Activated CD8-positive, alpha-beta T cell treated with anti-CD3 and anti-CD28 coated beads for 36 hours (primary cell): ENCODE measurements around the gene FBXO15. TPM values are rescaled to one million over a fixed set of nuclear protein-coding genes. Genes with fewer than 3 reads are reported as not detected.

ENCODE experiments used
- ATAC-seq: fragments of 200-7000 bp; cut with Tn5 transposase; one replicate; pipeline ENCODE4 v1.10.0; 2021; ENCODE audit warnings: mild to moderate bottlenecking, moderate library complexity
- CTCF ChIA-PET: fragments of 350-600 bp; sonication (Branson Sonifier 250); formaldehyde crosslinking; loops from one replicate; lab custom pipeline; 2021; ENCODE audit warnings: antibody characterized with exemption; lab: Charles Lee
- POLR2A ChIA-PET: fragments of 350-600 bp; sonication (Branson Sonifier 250); formaldehyde crosslinking; loops from one replicate; lab custom pipeline; 2021; ENCODE audit warnings: antibody characterized with exemption; lab: Charles Lee
- DNase-seq: peaks from one replicate; pipeline ENCODE4 v3.0.0-alpha.2; 2020
- H3K27ac Mint-ChIP-seq: one replicate; pipeline ENCODE4 v1.8.0; 2021; ENCODE audit warnings: mild to moderate bottlenecking, mixed read lengths
- H3K27me3 Mint-ChIP-seq: one replicate; pipeline ENCODE4 v1.8.0; 2021; ENCODE audit warnings: mixed read lengths
- H3K36me3 Mint-ChIP-seq: one replicate; pipeline ENCODE4 v1.8.0; 2021; ENCODE audit warnings: low read depth, mixed read lengths
- H3K4me1 Mint-ChIP-seq: one replicate; pipeline ENCODE4 v1.8.0; 2021; ENCODE audit warnings: low read depth, mixed read lengths
- H3K4me3 Mint-ChIP-seq: one replicate; pipeline ENCODE4 v1.8.0; 2021; ENCODE audit warnings: mild to moderate bottlenecking, moderate library complexity, mixed read lengths
- H3K9me3 Mint-ChIP-seq: one replicate; pipeline ENCODE4 v1.8.0; 2021; ENCODE audit warnings: mixed read lengths
- CTCF ChIP-seq: fragments of 200-600 bp; IDR thresholded peaks from one replicate; pipeline ENCODE4 v1.8.0; 2022; ENCODE audit warnings: antibody characterized with exemption, mild to moderate bottlenecking
- intact Hi-C: fragments of 100-400 bp; cut with micrococcal nuclease; formaldehyde crosslinking; loops from one replicate; pipeline ENCODE4 v1.10.0; 2022
- total RNA-seq, 2 experiments: library from RNA; stranded (reverse); gene quantifications; one replicate each; pipeline ENCODE4 v1.2.3, GENCODE V29; 2021

Gene FBXO15
- total RNA-seq = 1 to 10 TPM; 2.1 TPM

- DNase-seq (peak; percentile 99), ATAC-seq (peak; percentile 87)
- ChIA-PET POLR2A (interaction anchor here (1.0 to 1.5 kb wide), 2 partner anchors 8 to 12 kb away, joined by 3 to 4 read pairs; no protein-coding TSS in a partner anchor), CTCF (no interaction called here)
- Mint-ChIP-seq H3K9me3 (no peaks in the 10 kb centered on the region), H3K36me3 (peaks cover 38% of the 10 kb centered on the region), H3K4me1 (peaks cover 43% of the 10 kb centered on the region), H3K27me3 (peaks cover 2% of the 10 kb centered on the region), H3K4me3 (peak within 1 kb of the TSS; percentile 98), H3K27ac (peak within 1 kb of the TSS; percentile 99)
- no peak for TF ChIP-seq CTCF
- intact Hi-C loops = loop anchor here (5.0 kb wide), 2 partner anchors 81 to 349 kb away; partner anchors contain the start of gene CNDP2
These were observed at the start of gene FBXO15, which contains the start of gene TIMM21 for GRCh38 chr18:74147779-74148542. TSS of gene FBXO15 (minus strand) at chr18:74147834. CDS start at chr18:74147785, 49 bp downstream. TSS of gene TIMM21 (plus strand) at chr18:74148523. CDS start at chr18:74148809, 286 bp downstream.

GRCh38 chr18:74196220-74197119 lies 48.8 kb upstream of the FBXO15 start:
- H3K27ac Mint-ChIP-seq = peak overlapping the region; percentile 79
- ATAC-seq (peak; percentile 99), DNase-seq (peak; percentile 65)
- ChIA-PET CTCF (interaction anchor here (0.6 to 5.3 kb wide), 12 partner anchors 10 to 355 kb away, joined by 3 to 49 read pairs (median 4); no protein-coding TSS in a partner anchor), POLR2A (no interaction called here)
- peaks cover 2% of the 10 kb centered on the region for H3K27me3 Mint-ChIP-seq
- H3K4me1 Mint-ChIP-seq = peaks cover 4% of the 10 kb centered on the region
- intact Hi-C loops = loop anchor here (1.0 to 5.0 kb wide), 3 partner anchors 146 to 356 kb away; no protein-coding TSS in a partner anchor
- H3K9me3 Mint-ChIP-seq = no peaks in the 10 kb centered on the region
- no peaks in the 10 kb centered on the region for H3K36me3 Mint-ChIP-seq
- peak; percentile 88 for TF ChIP-seq CTCF
- peak overlapping the region; percentile 75 for H3K4me3 Mint-ChIP-seq

- ChIA-PET CTCF (interaction anchor here (0.6 to 1.4 kb wide), 8 partner anchors 10 to 357 kb away, joined by 3 to 19 read pairs (median 3); no protein-coding TSS in a partner anchor), POLR2A (no interaction called here)
- TF ChIP-seq CTCF = no peak
- intact Hi-C loops = loop anchor here (5.0 kb wide), 1 partner anchor 298 kb away; no protein-coding TSS in a partner anchor
- no peak for ATAC-seq
- Mint-ChIP-seq H3K9me3 (no peaks in the 10 kb centered on the region), H3K4me3 (no peak overlapping the region), H3K27ac (no peak overlapping the region), H3K4me1 (peaks cover 4% of the 10 kb centered on the region), H3K27me3 (peaks cover 5% of the 10 kb centered on the region), H3K36me3 (no peaks in the 10 kb centered on the region)
- no peak for DNase-seq
These were observed 47.1 kb upstream of the FBXO15 start for GRCh38 chr18:74194691-74195090.

- no peak for TF ChIP-seq CTCF
- Mint-ChIP-seq H3K27me3 (peaks cover 7% of the 10 kb centered on the region), H3K4me3 (no peak overlapping the region), H3K9me3 (no peaks in the 10 kb centered on the region), H3K4me1 (peaks cover 4% of the 10 kb centered on the region), H3K36me3 (no peaks in the 10 kb centered on the region), H3K27ac (no peak overlapping the region)
- DNase-seq (no peak), ATAC-seq (no peak)
- ChIA-PET POLR2A (no interaction called here), CTCF (interaction anchor here (2.5 kb wide), 1 partner anchor 150 kb away, joined by 10 read pairs; no protein-coding TSS in a partner anchor)
- intact Hi-C loops = no loop called here
These were observed 43.9 kb upstream of the FBXO15 start for GRCh38 chr18:74191577-74191976.
